NK-92 treated with Interleukin-12 subunit alpha and Interleukin-12 subunit beta, amount 100 ng/mL, for 24 hours (cell line): ENCODE data around the gene PRSS50.

Experiments
- DNase-seq: peaks from one replicate; lab custom pipeline; 2025; lab: John Stamatoyannopoulos, UW

PRSS50 gene

DNA sequence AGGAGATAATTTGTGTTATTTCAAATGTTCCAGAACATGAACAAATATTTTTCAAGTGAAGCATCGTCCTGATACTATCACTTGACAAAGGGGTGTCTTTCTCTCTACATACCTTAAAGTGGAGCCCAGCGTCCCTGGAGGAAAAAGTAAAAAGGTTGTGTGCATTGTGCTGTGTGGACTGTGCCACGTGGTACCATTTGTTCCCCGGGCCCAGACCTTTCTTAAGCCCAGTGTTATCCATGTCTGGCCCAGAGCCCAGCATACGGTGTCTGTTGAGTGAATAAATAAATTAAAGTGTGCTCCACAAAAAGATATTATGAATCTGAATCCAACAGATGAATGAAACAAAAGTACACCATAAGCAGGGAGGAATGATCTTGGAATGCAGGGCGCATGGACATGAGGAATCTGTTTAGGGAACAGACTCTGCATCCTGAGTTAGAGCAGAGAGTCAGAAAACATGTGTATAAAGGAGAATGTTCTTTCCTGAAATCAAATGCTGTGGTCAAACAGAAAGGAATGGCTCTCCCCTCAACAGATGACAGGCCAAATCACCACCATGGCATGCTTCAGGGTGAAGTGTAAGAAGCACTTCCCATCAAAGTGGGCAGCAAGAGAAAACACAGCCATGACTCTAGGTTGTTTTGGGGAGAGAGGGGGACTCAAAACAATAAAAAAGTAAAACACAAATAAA lies 8.1 kb upstream of the PRSS50 start:
- no peak for DNase-seq

DNA sequence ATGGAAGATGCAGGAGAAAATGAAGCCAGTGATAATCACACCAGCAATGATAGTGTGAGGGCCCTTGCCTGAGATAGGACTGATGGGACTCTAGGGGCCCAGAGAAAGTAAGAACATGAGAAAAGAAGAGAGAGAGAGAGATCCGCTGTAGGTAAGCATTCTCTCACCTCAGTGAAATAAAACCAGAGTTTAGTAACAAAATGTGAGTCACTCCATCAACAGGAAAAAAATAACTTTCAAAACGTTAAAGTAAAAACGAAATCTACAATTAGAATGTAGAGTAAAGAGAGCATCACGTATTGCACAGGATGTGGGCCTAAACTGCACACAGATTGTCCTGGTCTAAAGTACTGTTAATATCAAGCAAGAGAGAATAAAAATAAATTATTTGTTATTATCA lies 6.8 kb upstream of the PRSS50 start:
- no peak for DNase-seq

DNA sequence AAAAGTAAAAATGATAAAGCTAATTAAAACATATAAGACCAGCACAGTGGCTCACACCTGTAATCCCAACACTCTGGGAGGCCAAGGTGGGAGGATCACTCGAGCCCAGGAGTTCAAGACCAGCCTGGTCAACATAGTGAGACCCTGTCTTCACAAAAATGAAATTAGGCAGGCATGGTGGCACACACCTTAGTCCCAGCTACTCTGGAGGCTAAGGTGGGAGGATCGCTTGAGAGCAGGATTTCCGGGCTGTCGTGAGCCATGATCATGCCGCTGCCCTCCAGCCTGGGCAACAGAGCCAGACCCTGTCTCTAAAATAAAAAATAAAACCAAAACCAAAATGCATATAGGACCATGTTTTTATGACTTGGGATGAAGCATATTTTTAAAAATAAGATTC lies 4.8 kb upstream of the PRSS50 start:
- no peak for DNase-seq

DNA sequence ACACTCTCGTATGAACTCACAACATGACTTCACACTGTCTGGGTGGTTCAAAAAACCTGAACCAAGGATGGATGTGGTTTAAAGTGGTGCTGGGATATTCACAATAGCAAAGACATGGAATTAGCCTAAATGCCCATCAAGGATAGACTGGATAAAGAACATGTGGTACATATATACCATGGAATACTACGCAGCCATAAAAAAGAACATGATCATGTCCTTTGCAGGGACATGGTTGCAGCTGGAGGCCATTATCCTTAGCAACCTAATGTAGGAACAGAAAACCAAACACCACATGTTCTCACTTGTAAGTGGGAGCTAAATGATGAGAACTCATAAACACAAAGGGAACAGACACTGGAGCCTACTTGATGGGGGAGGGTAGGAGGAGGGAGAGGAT lies 3.3 kb upstream of the PRSS50 start:
- DNase-seq = no peak

DNA sequence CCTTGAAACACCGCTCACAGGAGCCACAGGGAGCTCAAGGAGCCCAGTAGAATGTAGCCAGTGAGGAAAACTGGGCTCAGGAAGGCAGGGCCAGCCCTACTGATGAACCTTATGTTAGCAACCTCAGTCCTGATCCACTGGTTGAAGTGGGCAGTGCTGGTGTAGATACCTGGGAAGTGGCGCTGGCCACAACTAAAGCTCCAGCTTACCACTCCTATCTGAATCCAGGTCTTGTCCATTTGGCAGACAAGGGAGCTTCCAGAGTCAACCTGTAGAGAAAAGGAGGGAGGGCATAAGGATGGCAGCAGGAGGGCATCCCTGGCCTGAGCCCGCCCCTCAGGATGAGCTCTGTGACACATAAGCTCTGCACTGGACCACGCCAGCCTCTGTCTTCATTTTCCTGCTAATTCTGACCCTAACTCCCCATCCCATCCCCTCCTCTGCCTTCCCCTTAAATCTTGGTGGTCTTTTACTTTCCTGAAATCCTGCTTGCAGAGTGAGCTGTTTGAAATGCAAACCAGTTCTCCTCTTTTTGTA lies 2.1 kb upstream of the PRSS50 start:
- no peak for DNase-seq

DNA sequence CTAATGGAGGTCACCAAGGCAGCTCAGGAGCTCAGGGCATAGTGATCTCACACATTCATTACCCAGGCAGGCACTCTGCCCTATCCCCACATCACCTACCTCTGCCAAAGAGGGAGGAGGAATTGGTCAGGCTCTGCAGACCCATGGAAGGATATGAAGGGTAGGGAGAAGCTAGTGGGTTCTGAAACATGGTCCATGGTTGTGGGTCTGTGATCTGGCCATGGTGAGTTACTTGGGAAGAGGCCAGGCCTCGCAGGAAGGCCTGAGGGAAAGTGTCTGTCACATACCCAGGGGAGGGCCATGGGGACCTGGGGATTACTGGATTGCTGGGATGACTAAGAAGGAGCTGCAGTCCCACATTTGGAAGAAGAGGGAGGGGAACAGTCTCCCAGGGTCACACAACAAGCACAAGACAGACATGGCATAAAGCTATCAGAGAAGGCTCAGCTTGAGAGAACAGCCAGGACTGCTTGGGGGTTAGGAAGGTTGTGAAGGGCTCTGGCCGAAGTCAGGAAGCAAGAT lies 1.4 kb upstream of the PRSS50 start:
- DNase-seq = no peak

DNA sequence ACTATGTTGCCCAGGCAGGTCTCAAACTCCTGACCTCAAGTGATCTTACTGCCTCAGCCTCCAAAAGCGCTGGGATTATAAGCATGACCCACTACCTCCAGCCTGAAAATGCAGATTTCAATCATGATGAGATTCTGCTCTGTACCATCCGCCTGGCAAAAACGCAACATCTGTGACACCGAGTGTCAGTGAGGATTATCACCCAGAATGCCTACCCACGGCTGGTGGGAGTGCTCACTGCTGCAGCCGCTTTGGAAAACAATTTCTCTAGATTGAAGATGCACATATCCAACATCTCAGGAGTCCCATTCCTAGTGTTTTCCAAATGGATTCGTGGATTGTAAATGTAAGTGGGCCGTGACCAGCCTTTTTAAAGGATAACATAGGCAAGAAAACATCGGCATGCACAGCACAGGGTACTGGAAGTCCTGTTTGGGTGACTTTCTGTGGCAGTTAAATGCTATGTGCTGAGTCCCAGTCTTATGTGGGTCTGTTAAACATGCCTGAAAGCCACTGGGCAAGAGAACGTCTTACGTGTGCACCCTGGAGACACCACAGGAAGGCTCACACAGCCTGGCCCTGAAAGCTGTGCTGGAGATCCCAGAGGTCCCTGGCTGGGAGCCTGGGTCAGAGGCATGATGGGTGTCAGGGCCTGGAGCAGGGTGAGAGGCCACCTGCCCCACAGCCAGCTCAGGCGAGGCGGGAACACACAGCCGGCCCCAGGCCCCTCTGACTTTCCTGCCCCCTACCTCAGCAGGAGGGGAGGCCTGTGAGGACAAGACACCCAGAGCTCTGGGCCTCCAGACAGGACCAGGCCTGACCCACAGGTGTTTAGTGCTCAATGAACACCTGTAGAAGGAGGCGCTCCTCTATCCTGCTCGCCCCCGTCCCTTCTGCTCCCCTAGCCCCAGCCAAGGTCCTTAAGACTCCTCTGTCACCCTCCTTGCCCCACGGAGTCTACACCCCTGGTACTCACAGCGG lies 918 bp downstream of the PRSS50 start:
- no peak for DNase-seq

DNA sequence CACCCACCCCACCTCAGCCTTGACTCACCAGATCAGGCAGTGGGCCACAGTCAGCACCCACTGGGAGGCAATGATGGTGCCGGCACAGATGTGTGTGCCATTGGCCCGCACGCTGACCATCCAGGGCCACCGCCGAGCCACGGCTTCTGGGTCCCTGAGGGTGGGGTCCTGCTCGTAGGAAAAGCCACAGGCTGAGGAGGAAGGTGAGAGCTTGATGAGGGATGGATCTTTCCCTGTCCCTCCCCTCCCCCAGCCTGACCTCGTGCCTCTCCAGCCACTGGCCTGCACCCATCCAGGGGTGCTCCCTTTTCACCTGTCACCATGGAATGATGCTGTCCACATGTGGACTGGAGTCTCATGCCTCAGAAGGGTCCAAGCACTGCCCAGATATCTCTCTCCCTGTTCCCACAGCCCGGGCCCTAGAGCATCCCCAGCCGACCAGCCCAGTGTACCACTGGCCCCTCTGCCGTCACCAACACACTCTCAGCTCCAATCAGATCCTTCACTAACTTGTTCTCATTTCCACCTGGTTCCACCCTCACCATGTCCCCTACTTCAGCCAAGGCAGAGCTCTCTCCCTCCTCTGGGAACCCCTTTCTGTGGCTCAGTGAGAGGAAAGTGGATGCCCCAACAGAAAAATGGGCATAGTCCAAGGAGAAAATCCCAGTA lies 2.0 kb downstream of the PRSS50 start:
- DNase-seq = no peak

DNA sequence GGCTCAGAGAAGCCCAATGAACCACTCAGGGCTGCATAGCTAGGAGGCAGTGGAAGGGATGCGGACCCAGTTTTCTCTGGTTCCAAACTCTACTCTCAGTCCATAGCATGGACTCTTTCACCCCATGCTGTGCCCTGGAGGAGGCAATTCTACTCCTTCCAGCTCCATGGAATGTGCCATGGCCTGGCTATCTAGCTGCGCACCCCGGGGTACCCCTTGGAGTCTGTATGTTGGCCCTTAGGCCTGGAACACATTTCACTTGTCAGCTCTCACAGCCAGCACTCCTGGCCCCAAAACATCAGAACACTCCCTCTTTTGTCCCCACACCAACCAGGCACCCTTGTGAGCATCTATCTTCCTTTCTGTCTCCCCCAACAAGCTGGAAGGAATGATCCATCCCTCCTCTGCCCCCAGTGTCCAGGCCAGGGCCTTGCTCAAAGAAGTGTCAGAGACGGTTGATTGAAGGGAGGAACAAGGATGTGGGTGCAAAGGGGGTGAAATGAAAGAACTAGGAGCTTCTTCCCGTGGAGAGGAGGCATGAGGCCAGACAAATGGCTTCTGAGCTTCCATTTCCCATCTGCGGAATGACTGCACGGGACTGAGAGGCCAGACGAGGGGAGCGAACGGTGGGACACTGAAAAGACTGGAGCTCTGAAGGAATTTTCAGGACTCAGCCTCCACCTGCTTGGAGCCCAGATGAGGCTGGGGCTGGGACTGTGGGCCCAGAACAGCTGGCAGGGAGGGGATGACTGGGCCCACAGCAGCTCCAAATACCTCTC lies 2.8 kb downstream of the PRSS50 start:
- DNase-seq = no peak

DNA sequence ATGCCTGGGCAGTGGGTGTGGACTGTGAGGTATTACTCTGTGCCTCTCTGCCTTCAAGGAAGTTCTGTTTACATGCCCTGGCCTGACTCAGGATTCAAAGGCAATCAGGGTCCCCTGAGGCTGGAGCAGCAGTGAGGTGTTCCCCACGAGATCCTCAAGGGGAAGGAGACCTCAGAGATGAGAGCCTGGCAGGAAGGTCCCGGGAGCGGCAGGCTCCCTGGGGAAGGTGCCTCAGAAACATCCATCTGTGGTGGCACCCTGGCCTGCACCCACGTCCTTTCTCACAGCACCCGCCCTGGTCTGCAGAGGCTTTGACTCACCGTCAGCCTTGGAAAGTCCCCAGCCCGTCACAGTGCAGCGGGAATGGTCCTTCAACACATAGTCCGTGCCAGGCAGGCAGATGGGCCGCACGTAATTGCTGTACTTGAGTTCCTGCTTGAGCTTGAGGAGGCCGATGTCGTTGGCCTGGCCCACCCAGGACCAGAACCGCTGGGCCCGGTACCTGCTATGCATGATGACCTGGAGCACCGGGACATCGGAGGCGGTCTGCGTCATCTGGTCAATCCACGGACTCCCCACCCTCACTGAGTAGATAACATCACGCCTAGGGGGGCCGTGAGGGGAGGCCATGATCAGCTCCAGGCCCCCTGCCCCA lies 3.6 kb downstream of the PRSS50 start:
- no peak for DNase-seq

DNA sequence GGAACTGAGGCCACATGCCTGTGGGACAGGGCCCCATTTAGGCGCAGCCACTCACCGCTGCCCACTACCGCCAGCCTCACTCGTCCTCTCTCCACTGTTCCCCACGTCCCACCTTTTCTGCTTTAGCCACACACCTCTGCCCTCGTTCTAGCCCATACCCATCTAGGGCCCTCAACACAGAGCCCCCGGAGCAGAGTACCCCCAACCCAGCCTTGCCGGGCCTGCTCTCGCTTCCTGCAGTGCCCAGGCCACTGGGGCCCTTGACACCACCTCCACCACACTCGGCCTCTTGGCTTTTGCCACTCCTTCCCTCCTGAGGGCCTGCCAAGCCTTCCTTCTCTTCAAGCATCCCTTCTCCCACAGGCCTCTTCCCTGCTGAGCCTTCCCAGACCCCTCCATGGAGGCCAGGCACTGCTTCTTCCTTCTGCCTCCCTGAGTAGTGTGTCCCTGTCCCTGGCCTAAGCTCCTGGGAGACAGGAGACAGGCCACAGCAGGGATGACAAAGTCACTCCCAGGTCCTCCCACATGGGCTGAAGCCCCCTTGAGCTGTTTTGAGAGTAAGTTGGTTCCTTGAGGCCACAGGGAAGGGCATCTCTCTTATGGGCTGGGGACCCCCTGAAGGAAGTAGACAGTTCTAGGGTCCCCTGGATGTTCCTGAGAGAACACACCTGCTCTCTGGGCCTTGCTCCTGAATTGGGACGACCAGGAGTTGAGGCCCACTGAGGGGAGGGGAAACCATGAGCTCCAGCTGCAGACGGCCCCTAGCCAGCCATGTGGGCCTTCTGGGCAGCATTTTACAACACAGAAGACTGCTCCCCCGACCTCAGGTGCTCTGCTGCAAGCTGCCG lies 4.4 kb downstream of the PRSS50 start:
- DNase-seq = no peak

DNA sequence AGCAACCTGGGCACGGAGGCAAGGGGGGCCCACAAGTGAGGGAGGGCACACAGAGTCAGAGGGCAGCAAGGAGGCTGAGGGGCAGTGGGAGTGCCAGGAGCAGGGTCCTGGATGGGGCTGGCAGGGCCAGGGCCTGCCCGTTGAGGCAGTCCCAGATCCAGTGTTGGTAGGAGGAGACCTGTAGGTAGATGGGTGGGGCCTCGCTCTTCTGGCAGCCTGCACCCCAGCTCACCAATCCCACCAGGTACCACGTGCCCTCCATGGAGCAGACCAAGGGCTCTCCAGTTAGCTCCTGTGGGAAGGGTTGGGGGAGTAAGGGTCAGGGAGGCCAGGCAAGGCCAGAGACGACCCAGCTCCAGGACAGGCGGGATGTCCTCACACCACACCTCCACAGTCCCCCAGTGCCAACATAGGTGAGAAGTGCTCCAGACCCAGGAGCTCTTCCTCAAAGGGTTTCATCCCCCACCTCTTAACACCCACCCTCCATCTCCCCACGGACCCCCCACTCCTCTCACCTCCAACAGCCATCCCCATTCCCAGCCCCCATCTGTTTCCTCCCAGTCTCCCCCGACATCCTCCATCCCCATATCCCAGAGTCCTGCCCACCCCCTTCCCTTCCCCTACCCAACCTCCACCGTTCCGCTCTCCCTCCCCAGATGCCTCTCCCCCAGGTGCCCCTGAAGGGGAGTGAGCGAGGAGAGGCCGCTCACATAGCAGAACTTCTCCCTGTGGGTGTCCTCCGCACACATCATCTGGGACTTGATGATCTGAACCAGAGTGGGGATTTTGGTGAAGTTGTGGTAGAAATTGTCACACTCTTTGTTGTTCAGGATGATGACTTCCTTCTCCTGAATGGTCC lies 5.2 kb downstream of the PRSS50 start:
- no peak for DNase-seq

DNA sequence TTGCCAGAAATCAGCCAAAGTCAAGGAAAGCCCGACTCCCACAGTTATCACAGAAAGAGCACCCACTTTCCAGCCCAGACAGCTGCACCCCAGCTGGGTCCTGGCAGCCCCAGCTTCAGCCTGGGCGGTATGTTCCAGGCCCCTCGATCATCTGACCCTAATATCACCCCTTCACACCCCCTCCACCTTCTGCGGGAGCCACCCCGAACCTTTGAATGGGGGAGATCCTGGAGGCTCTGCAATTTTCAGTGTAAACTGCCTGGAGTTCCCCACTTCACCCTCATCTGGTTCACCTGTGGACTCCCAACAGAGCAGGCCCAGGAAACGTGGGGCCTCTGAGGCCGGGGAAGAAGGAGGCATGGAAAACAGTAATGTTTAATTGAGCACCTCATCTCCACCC lies 5.9 kb downstream of the PRSS50 start:
- no peak for DNase-seq

DNA sequence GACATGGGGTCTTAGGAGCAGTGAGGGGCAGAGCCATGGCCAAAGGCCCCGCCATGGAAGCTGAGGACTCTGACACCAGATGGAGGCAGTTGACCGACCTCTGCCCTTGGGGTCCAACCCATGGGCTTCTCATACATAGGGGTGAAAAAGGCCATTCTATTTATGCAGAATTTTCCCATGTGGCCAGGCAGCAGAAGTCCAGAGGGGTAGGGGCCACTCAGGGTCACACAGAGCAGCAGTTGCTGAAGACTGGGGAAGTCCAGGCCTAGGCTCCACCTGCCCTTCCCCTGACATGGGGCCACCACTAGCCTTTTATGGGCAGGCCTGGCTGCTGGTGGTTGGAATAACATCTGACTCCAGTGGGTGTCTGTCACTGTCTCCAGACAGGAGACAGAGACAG lies 6.4 kb downstream of the PRSS50 start:
- no peak for DNase-seq

DNA sequence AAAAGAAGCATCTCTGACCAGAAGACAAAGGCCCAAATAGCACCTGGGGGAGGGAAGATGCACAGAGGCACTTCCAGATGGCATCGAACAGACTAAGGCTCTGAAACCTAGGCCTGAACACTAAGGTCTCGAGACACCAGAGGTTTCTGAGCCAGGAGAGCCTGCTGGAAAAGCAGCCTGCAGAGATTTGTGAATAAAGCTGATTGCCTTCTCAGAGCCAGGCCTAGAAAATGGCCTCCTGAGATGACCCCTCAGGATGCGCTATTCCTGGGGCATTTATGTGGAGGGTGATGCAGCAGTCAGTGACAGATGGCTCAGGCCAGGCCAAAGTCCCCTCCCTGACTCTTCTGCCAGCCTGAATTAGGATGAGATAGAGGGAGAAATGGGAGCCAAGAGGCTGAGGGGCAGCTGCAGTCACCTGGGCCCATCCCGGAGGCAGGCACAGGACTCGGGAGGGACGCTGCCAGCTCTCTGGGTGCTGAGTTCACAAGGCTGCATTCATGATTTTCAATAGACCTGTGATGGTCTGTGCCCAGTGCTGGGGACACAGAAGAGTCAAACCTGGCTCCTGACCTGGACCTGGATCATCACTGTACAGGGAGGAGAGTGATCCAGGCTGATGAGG lies 6.9 kb downstream of the PRSS50 start:
- DNase-seq = no peak

DNA sequence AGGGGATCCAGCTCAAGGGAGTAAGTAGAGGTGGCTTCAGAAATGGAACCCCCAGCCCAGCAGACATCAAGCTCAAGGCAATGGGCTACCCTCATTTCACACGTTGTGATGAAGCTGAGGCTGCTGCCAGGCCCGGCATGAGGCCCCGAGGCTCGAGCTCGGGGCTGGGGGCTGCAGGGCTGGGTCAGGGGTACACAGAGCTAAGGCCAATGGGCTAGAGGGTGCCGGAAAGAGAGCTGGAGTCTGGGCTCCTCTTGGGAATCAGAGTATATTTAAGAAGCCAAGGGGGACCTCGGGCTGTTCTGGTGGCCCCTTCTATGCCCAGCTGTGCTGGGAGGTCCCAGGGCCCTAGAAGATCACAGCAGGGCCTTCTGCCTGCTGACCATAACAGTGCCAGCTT lies 7.4 kb downstream of the PRSS50 start:
- no peak for DNase-seq

DNA sequence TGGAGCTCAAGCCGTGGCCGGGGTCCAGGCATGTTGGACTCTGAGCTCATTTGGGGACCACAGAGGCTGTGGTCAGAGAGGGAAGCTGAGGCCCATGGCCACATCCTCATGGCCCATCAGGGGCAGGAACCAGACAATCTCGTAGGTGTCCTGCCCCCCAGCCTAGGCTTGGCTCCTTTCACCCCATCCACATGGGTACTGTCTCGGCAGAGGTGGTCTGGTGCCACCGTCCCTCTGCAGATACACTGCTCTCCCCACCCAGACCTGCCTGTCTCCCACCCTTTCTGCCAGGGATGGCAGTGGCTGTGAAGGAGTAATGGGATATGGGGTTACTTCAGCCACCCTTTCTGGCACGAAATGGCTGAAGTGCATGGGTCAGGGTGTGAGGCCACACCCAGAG lies 7.9 kb downstream of the PRSS50 start:
- DNase-seq = no peak

DNA sequence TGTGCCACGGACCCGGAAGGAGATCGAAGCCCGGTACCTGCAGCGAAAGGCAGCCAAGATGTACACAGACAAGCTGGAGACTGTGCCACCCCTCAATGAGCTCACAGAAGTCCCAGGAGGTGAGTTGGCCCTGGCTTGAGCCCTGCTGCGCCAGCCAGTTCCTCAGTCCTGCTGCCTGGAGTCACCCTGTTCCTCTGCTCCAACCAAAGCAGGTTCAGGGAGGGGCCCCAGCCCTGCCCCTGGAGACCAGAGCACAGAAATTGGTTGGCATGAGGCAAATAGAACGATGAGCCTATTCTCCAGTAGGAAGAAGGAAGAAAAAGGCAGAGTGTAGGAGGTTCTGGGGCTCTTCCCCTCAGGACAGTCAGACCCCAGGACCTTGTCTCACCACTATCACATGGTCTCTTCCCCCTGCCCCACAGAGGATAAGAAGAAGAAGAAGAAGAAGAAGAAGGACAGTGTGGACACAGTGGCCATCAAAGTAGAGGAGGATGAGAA lies 8.5 kb downstream of the PRSS50 start:
- DNase-seq = no peak
